H7 (cell line): ENCODE measurements around the gene DMRT3. TPM values are rescaled to one million over a fixed set of nuclear protein-coding genes. Genes with fewer than 3 reads are reported as not detected.

Source experiments
- DNase-seq: peaks from one replicate; pipeline ENCODE4 v3.0.0; 2012
- H3K27me3 ChIP-seq: 2 replicates; pipeline ENCODE4 v1.6.0; 2011; ENCODE audit warnings: mild to moderate bottlenecking, low read length; ENCODE audit not compliant: control insufficient read depth, insufficient read depth
- H3K36me3 ChIP-seq: replicated peaks from 2 replicates; pipeline ENCODE4 v1.5.1; 2011; ENCODE audit warnings: low read length; ENCODE audit not compliant: control insufficient read depth, insufficient read depth
- H3K4me3 ChIP-seq: 2 replicates; pipeline ENCODE4 v1.5.1; 2011; ENCODE audit warnings: low read depth, mild to moderate bottlenecking, control low read depth, low read length, moderate library complexity; ENCODE audit not compliant: insufficient read depth
- total RNA-seq: library from RNA; depleted of rRNA; stranded (reverse); fragments of >200 nt; shearing (Covaris generic); gene quantifications from 2 replicates; pipeline ENCODE4 v1.2.3, GENCODE V29; 2014; rRNA removed

Gene DMRT3, protein sequence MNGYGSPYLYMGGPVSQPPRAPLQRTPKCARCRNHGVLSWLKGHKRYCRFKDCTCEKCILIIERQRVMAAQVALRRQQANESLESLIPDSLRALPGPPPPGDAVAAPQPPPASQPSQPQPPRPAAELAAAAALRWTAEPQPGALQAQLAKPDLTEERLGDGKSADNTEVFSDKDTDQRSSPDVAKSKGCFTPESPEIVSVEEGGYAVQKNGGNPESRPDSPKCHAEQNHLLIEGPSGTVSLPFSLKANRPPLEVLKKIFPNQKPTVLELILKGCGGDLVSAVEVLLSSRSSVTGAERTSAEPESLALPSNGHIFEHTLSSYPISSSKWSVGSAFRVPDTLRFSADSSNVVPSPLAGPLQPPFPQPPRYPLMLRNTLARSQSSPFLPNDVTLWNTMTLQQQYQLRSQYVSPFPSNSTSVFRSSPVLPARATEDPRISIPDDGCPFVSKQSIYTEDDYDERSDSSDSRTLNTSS
- total RNA-seq, result not detected in 2 replicates

DNA sequence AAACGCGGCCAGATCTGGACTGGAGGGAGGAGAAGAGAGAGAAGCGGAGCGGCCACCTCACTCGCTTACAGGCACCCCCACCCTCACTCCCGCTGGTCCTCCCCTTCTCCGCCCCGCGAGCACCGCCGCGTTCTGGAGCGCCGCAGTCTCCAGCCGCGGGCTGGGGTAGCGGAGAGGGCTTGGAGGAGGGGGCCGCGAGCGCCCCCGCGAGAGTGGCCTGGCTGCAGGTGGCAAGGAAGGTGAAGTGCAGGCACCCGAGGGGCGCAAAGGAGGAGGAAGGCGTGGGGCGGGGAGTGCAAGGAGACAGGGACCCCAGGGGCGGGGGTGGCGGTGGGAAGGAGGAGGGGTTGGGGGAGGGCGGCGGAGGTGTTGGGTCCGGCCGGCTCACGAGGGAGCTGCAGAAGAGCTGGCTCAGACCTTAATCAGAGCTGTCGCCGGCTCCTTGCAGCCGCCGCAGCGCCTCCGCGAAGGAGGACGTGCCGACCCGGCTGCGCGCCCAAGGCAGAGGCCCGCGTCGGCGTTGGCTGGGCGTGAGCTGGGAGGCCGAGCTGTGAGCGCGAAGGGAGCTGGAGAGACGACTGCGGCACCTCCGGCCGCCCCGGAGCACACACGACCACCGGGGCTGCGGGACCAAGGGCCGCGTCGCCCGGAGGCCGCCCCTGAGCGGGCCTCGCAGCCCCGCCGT is at the start of gene DMRT3:
TSS of gene DMRT3 (plus strand) at position 398 of the 685 bp plus-strand sequence. CDS start 347 bp downstream, outside the sequence.
- Histone ChIP-seq H3K4me3 (peak within 1 kb of the TSS; percentile 32), H3K27me3 (peaks cover 98% of the 10 kb centered on the region), H3K36me3 (no peaks in the 10 kb centered on the region)
- DNase-seq, result peak; percentile 94

DNA sequence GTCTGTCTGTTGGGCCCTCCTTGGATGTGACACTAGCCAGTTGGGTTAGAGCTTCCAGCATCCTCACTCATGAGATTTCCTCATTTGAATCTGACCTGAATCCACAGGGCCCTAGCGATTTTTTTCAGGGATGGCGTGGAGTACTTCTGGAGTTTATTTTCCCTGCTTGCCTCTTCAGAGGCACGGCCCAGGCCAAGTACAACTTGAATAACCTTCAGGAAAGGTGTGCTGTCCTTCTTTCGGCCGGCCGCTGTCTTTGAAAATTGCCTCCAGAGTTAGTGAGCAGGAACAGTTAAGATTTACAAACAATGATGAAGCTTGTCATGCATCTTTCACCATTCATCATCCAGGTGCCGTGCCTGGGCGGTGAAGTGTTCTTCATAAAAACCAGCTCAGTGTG is 49.5 kb upstream of the DMRT3 start:
- Histone ChIP-seq H3K27me3 (no peaks in the 10 kb centered on the region), H3K36me3 (no peaks in the 10 kb centered on the region), H3K4me3 (no peak overlapping the region)
- no peak for DNase-seq

DNA sequence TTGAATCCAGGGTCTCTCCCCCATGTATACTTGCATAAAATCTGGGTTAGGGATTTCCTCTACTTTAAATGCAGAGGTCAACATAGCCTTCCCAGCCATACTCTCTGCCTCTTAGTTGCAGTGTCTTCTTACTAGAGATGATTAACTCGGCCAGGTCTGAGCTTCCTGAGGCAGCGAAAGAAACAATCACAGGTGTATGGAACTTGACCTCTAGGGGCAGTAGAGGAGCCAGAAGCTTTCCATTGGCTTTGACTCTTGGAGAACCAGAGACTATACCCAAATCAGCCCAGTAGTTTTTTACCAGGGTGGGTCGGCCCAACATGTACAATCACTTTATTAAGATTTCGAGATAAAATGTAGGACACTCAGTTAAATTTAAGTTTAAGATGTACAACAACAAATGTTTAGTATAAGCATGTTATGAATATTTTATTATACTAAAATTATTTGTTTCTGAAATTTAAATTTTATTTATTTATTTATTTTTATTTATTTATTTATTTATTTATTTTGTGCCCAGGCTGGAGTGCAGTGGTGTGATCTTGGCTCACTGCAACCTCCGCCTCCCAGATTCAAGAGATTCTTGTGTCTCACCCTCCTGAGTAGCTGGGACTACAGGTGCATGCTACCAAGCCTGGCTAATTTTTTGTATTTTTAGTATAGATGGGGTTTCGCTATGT is 48.0 kb upstream of the DMRT3 start:
- Histone ChIP-seq H3K27me3 (no peaks in the 10 kb centered on the region), H3K36me3 (no peaks in the 10 kb centered on the region), H3K4me3 (no peak overlapping the region)
- DNase-seq, result peak; percentile 67

DNA sequence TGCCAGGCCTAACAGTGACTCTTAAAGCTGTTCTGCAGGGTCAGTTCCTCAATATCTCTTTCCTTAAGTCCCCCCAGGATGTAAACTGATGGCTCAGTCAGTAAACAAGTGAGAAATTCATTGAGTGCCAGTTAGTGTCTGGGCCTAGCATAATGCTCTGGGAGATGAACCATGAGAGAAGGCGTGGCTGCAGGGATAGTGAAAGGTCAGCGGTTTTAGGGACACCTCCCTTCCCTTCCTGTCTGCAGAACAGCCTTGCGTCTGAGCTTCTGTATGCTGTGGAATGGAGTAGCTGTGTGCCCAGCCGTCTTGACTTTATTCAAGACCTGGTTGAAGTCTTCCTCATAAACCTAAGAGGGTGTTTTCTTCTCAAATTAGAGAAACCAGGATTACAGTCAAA is 46.7 kb upstream of the DMRT3 start:
- DNase-seq, result no peak
- no peak overlapping the region for H3K4me3 ChIP-seq
- H3K27me3 ChIP-seq, result no peaks in the 10 kb centered on the region

DNA sequence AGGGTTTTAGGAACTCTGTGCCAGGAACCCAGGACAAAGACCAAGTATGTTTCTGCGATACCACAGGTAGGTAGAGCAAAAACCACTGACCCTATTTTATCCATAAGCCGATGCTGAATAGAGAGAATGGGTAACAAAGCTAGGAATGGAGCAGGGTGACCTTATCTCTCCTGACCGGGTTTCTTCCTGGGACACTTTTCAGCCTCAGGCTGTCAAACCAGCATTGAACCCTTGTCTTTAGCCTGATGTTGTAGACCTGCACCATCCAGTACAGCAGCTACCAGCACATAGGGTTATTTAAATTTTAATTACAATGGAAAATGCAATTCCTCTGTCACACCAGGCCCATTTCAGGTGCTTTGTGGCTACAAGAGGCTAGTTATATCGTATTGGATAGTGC is 43.1 kb upstream of the DMRT3 start:
- no peaks in the 10 kb centered on the region for H3K36me3 ChIP-seq
- no peak overlapping the region for H3K4me3 ChIP-seq
- H3K27me3 ChIP-seq, result no peaks in the 10 kb centered on the region
- no peak for DNase-seq

More for the DNA sequence above, 46.7 kb upstream of the DMRT3 start:
- no peaks in the 10 kb centered on the region for H3K36me3 ChIP-seq

DNA sequence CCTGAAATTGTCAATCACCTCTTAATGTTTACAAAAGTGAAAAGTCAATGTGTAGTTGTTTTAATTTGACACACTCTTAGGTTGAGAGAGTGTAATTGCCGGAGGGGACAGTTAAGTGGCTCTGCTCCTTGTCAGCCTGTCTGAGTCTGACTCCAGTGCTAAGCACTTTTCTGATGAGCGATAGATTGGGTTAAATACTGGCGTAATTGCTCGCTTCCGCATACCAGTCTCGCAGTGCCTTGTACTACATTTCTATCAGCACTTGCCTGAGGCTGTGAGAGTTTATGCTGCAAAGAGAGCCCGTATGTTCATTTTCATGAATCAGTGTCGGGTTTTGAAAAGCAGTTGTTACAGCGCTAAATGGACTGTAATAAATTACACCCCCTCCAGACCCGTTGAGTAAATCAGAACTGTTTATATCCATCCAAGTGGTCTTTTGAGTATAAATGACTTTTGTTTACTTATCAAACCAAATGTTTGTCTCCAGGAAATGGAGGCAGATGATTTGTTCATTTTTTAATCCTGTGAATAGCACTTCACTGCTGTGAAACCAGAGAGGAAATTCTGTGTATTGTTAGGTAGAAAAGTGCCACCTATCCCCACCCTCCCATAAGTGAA is 41.0 kb upstream of the DMRT3 start:
- Histone ChIP-seq H3K4me3 (no peak overlapping the region), H3K36me3 (no peaks in the 10 kb centered on the region), H3K27me3 (no peaks in the 10 kb centered on the region)
- DNase-seq, result no peak

DNA sequence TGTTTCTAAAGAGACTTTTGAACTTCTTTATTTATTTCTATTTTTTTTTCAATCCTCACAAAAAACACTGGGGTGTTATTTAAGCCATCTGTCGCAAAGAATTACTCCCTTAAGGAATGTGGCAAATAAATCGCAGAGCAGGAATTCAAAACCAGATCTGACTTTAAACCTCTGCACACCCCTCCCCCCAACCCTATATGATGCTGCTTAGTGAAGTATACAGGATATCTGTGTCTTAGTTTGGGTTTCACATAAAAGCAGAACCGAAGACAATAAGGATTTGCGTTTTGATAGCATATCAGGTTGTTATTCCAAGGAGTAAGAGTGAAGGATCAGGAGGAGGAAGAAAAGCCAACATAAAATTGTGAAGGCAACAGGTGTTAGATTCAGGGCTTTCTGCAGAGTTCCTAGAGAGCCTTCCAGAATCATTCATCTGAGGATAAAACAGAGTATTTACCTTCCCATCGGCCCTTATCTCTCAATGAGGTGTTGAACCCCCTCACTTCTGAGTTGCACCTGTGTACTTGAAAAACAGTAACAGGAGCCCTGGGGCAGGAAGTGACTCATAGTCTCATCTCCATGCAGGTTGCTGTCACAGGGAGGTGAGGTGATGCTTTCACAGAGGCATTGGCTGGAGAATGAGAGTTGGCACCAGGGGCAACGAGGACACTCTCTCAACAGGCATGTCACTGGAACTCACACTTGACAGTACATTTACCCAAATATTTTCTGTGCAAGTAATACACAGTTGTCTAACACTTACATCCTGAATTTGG is 33.5 kb upstream of the DMRT3 start:
- Histone ChIP-seq H3K36me3 (no peaks in the 10 kb centered on the region), H3K4me3 (no peak overlapping the region), H3K27me3 (no peaks in the 10 kb centered on the region)
- no peak for DNase-seq

DNA sequence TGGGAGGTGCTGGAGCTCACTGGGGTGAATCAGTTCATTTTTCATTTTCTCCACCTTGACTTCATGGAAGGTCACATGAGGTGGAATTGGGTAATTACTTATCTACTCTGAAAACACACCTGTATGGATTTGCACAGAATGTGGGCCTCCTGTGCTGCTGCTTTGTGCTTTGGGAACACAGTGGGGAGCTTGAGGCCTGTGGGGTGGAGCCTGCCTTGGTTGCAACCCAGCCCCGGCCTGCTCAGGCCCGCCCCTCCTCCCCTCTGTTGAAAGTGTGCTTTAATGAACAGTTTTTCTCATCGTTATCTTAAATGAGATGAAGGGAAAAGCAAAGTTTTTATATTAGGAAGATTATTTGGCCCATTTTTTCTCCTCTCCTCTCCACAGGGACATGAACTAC is 28.5 kb upstream of the DMRT3 start:
- no peaks in the 10 kb centered on the region for H3K27me3 ChIP-seq
- H3K36me3 ChIP-seq, result no peaks in the 10 kb centered on the region
- H3K4me3 ChIP-seq, result no peak overlapping the region
- peak; percentile 44 for DNase-seq

DNA sequence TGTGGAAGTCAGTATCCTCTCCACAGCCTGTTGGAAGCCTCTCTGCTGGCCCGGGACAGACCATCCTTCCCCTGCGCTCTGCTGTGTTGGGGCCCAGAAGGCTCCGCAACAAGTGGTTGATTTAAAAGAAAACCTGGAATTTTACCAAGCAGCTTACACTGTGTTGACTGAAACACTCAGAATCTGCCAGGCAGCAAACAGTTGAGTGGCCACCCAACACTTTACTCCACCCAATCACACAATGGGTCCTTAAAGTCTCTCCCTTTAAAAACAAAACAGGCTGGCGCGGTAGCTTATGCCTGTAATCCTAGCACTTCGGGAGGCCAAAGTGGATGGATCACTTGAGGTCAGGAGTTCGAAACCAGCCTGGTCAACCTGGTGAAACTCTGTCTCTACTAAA is 28.0 kb upstream of the DMRT3 start:
- Histone ChIP-seq H3K27me3 (no peaks in the 10 kb centered on the region), H3K36me3 (no peaks in the 10 kb centered on the region), H3K4me3 (no peak overlapping the region)
- no peak for DNase-seq

DNA sequence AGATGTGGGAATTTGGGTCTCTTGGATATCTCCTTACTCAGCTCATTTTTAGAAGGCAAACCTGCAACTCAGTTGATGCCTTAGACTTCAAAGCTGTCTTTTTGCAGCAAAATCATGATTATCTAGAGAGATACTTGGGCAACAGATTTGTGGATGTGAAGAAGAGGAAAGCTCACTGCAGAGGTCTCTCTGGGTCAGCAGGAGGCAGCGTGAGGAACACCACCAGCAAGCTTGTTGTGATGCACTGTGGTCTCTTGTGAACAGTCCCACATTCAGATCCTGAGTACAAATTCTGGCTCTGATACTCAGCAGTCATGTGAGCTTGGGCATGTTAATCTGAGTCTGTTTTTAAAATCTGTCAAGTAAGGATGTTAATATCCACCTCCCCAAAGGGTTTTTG is 26.3 kb upstream of the DMRT3 start:
- Histone ChIP-seq H3K36me3 (no peaks in the 10 kb centered on the region), H3K4me3 (no peak overlapping the region), H3K27me3 (no peaks in the 10 kb centered on the region)
- no peak for DNase-seq

DNA sequence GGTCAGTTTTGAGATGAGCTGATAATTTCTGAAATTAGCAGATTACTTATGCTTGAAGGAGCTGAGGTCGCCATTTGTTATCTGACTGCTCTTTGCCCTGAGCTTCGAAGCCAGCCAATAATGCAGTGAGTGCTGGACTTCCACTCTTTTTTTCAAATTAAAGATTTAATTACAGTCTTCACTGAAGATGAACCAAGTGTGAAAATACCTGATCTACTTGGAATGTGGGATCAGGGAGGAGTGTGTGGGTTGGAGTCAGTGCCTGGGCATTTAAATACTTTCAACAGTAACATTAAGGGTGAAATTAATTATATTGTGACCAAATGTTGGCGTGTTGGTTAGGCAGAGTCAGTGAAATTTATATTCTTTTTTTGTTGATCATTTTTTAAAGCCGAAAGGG is 23.9 kb upstream of the DMRT3 start:
- H3K27me3 ChIP-seq, result no peaks in the 10 kb centered on the region
- no peaks in the 10 kb centered on the region for H3K36me3 ChIP-seq
- no peak for DNase-seq
- no peak overlapping the region for H3K4me3 ChIP-seq

DNA sequence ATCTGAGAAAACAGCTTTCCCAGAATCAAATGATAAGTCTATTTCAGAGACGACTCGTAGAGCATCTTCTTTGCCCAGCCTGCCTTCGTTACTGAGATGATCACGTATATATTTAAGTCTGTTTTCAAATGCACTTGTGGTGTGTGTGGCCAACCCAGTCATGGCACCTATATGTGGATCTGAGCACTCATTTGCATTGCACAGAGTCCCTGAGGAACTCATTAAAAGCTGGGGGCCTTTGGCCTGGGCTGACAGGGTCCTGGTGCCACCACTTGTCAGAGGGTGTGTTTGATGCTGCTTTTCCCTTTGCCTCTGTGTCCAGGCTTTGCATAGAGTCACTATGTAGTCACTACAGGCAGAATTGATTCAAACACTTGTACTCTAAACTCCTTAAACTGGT is 17.4 kb upstream of the DMRT3 start:
- no peaks in the 10 kb centered on the region for H3K36me3 ChIP-seq
- no peak overlapping the region for H3K4me3 ChIP-seq
- peaks cover 4% of the 10 kb centered on the region; the same call in 1 of the 2 replicates for H3K27me3 ChIP-seq
- DNase-seq, result no peak

DNA sequence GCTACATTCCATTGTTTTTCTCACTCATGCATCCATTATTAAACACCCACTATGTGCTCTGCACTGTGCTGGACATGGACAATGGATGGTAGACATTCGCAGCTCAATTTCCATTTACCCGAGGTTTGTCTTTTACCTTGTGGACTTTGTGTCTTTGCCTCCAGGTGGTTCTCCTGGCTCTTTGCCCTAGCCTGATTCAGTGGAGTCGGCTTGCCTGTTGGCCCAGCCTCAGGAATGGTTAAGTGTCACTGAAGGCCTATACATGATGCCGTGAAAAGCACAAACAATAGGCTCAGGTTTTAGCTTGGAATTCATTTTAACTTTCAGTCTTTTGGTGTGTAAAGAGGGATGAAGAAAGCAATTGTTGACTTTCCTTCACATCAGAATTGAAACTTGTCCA is 16.5 kb upstream of the DMRT3 start:
- no peak for DNase-seq
- Histone ChIP-seq H3K4me3 (no peak overlapping the region), H3K36me3 (no peaks in the 10 kb centered on the region), H3K27me3 (peaks cover 9% of the 10 kb centered on the region; the same call in 1 of the 2 replicates)

DNA sequence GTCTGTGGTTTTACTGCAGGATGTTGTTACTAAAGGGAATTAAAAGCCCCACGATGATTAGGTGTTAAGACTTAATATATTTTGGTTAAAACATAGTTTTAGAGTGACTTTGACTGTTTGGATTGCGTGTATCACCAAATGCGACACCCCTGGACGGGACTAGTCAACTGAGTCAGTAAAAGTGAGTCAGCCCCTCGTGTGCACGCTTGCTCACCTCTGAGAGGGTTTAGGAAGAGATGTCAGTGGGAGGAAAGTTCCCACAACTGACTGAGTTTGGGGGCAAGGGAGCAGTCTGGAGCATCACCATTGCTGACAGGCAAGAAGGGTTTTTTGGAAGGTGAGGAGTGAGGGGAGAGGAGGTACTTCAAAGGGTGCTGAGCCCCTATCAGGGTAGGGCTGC is 14.4 kb upstream of the DMRT3 start:
- no peak overlapping the region for H3K4me3 ChIP-seq
- peaks cover 30% of the 10 kb centered on the region for H3K27me3 ChIP-seq
- no peak for DNase-seq
- H3K36me3 ChIP-seq, result no peaks in the 10 kb centered on the region
